HG02938 (cell line): ENCODE data around the gene RTN4R.

Source experiments
- ATAC-seq: cut with Tn5 transposase; IDR thresholded peaks from one replicate; pipeline ENCODE4 v1.9.1; 2021; ENCODE audit warnings: mild to moderate bottlenecking, moderate library complexity; ENCODE audit not compliant: unreplicated experiment

The RTN4R gene

GRCh38 chr22:20218987-20219386 is 49.1 kb downstream of the RTN4R start:
- no peak for ATAC-seq

DNA sequence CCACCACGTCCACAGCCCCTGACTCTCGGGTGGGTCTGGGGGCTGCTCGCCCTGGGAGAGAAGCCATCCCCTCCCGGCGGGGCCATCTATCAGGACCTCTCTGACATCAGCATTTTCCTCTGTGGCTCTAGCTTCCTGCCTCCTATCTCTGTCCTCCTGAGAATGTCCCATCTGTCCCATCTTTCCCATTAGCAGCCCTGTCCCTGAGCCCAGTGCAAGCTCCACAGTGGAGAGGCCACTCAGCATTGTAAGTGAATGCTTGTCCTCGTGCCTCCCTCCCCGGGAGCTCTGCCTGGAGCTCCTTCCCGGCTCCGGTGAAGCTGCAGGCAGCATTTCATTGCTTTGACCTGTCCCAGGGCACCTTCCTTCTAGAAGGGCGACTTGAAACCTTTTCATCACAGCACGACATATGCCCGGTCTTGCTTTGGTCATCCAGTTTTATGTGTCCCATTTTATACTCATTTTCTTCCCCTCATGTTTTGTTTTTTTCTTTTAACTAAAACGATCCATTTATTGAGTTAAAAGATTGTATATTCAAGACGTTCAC is 49.7 kb downstream of the RTN4R start:
- no peak for ATAC-seq

GRCh38 chr22:20217563-20217962 is 50.6 kb downstream of the RTN4R start:
- ATAC-seq, result no peak

DNA sequence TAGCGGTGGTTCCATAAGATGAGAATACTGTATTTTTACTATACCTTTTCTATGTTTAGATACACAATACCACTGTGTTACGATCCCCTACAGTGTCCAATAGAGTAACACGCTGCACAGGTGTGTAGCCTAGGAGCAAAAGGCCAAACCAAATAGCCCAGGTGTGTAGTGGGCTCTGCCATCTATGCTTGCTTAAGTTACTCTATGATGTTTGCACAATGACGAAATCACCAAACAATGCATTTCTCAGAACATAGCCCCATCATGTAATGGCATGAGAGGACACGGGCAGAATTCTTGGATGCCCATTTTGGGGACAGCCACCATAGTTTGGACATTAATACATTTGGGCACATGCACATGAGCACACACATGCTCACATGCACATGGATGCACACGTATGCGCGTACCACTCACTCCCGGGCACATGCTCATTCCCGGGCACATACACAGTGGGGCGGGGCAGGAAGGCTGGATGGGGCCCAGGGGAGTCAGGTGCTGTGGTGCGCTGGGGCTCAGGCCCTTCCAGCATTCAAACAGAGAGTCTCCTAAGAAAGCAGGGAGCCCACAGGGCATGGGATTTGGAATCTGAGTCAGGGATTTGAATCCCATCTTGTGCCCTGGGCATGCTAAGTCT is 51.1 kb downstream of the RTN4R start:
- ATAC-seq, result no peak

- no peak for ATAC-seq
Measured at GRCh38 chr22:20215742-20216141, 52.4 kb downstream of the RTN4R start.

GRCh38 chr22:20214853-20215252 is 53.3 kb downstream of the RTN4R start:
- no peak for ATAC-seq

DNA sequence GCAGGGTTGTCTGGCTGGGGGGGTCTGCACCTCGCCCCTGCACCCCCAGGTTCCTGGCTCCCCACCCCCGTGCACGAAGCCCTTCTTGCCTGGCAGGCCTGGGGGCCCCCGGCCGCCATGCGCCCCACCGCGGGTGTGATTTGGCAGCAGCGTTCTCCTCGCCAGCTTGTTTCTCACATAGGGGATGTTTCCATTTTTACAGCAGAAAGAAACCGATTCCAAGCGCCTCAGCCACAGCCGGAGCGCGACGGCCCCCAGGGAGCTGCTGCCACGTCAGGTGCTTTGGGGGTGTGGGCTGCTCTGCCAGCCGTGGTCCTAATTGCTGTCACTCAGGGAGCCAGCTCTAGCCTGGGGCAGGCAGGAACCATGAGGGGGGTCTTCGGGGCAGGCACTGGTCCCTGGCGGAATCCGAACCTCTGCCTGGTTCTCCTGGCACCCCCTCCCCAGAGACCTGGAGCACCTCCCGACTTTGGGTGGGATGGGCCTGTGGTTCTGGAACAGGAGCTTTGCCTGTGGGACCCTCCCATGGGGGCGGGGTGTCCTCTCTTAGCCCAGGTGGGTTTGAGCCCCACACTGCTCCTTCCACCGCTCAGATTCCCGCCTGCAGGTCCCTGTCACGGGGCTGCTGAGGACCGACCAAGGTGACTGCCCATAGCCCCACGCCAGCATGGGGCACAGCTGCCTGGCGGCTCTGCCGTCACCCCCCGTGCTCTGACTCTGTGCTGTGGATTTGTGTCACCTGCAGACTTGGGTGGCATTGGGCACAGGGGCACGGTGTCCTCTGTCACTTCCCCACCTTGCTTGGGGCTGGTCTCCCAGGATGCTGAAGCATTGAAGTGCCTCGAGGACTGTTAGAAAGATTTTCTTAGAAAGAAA is 54.0 kb downstream of the RTN4R start:
- no peak for ATAC-seq

DNA sequence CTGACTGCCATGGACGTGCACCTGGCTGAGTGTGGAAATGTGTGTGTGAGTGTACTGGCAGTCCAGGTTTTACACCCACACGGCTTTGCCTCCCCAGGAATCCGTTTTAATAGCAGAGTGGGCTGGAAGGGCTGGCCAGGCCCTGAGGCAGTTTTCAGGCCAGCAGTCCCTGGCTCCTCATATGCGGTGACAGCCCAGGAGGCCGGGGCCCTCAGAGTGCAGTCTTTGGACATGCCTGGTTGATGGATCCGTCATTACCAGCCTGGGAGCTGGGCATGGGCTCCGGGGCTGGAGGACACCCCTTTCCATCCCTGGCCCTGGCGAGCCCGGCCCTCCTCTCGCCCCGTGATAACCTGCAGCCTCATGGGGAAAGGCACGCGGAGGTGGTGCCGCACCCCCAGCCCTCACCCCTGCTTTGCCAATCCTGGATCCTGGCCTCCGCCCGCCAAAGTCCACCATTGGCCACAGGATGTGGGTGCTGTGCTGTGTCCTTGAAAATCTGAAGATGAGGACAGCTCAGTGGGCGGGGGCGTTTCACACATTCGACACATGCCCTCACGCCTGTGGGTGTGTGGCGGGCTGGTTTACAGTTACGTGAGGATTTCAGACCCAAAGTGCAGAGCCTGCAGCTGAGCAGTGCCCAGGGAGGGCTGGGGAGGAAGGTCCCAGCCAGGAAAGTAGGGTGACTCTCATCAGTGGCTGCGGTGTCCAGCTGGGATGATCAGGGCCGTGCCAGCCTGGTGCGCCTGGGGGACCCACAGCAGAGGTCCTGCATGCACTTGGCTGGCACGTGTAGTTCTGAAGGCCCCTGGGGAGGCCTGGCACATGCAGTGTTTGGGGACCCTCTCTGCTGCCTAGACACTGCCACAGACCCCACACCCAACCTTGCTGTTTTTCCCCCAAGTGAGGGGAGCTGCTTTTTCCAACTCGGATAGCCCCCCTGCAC is 55.1 kb downstream of the RTN4R start:
- no peak for ATAC-seq

DNA sequence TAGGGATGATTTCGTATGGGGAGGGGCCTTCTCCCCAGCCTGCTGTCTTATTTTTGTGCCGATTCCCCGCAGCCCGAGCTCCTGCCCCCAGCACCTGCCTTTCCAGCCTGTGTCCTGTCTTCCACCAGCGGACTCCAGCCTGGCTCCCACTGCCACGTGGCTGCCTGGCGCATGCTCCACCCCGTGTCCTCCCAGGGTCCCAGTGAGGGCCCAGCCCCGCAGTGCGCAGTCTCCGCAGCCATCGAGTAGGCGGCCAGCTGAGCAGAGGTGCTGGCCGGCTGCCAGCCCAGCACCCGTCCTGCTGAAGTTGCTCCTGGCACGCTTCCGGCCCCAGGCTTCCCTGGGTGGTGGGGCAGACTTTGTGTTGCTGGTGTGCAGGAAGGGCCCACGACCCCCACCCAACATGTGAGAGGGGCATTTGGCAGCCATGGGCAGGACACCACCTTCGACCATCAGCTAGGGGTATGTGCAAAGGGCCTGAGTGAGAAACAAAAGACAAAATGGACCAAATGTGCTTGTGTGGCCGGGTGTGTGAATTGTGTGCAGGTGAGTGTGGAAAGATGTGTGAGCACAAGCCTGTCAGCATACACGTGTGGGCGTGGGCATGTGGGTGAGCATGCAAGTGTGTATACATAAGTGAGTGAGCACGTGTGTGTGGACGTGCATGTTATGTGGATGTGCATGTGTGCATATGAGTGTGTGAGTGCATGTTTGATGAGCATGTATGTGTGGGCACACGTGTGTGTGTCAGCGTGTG is 55.9 kb downstream of the RTN4R start:
- ATAC-seq, result no peak

DNA sequence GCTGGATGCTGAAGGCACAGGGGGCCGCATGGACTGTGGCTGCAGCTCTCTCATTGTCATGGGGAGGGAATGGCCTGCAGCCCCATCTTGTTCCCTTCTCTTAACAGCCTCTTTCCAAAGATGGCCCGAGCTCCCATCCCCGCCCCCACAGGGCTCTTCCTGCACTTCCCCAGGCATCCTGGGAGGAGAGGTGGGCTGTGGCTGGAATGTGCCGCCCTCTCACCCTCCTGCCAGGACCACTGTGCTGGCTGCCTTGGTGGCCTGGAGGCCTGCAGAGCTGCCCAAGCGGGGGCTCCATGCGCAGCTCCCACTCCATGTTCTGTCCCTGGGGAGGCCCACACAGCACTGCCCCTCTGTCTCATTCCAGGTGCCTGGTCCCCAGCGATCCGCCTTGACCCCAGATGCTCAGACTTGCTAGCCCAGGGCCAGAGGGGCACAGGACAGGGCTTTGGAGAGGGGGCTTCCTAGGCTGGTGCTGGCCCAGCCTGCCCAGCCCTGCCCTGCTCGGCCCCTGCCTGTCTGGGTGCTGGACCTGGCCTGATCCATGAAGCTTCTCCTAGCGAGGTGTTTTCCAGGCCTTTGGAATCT is 56.6 kb downstream of the RTN4R start:
- no peak for ATAC-seq

- ATAC-seq, result no peak
Measured at GRCh38 chr22:20210473-20211059, 57.6 kb downstream of the RTN4R start.

GRCh38 chr22:20209761-20210250 is 58.3 kb downstream of the RTN4R start:
- ATAC-seq, result no peak

- no peak for ATAC-seq
Measured at GRCh38 chr22:20208713-20209310, 59.3 kb downstream of the RTN4R start.

- no peak for ATAC-seq
Measured at GRCh38 chr22:20207277-20208025, 60.7 kb downstream of the RTN4R start.

DNA sequence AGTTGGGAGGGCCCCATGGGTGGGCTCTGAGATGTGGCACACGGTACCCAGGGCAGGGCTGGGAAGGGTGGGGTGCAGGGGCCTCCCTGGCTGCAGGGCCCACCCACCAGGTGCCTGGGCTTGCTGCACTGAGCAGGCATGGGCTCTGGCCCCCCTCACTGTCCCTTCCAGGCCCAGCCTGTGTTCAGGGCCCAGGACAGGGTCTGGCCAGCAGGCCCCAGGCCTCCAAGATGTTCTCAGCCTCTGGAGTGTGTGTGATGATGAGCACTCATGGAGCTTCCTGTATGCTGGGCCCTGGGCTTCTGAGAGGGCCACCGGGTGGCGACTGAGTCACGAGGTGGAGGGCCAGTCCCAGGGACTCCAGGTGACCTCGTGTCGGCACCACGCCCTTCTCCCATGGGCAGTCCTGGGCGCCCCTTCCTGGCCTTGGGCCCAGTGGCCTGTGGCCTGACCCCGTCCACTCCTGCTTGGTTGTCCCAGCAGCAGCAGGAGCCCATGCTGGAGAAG is 61.4 kb downstream of the RTN4R start:
- no peak for ATAC-seq

DNA sequence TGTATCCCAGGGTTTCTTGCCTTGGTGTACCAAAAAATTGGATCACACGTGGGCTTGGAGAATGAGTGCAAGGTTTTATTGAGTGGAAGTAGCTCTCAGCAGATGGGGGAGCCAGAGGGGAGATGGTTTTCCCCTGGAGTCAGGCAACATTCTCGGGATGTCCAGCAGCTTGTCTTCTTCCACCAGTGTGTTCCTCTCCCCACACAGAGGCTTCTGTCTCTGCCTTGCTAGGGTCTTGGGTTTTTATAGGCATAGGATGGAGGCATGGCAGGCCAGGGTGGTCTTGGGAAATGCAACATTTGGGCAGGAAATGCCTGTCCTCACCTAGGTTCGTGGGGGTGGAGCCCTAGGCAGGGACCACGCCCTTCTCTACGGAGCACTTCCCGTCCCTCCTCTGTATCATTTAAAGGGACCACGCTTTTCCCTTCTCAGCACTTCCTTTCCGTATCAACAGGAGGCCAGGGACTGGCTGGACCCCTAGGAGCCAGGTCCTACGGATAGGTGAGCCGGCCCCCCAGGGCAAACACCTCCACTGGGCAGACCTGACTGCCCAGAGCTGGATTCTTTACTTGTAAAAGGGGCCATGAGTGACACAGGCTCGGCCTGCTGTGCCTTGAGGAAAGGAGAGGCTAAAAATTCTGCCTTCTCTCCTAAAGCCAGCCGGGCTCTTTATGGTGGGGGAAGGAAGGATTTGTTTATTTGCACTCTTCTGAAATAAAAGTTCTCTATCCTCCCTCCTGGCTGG is 62.0 kb downstream of the RTN4R start:
- no peak for ATAC-seq

DNA sequence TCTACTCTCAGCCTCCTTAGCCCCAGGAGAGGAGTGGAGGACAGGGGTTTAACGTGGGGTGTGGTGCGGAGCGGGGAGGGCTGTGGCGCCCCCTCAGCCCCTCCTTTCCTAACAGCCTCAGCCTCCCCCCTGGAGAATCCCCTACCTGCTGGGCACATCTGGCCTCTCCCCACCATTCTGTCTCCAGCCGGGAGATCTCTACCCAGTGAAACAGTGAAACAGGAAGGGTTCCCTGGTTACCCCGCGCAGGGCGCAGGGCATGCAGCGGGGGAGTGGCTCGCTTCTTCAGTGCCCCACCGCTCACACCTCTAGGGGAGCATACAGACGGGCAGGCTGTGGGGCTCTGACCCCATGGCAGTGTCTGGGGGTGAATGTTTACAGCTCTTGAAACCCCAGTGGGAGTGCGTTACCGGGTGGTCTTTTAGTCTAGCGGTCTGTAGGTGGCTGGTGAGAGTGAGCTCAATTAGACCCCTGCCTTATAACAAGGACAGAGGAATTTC is 62.6 kb downstream of the RTN4R start:
- ATAC-seq, result no peak
